RWPE2 (cell line): ENCODE data around the gene BHLHE23.

Source experiments
- ATAC-seq: fragments of 200-7000 bp; cut with Tn5 transposase; 3 replicates; pipeline ENCODE4 v1.9.1; 2021; ENCODE audit warnings: low read depth
- DNase-seq: peaks from one replicate; pipeline ENCODE4 v3.0.0-alpha.2; 2020; ENCODE audit warnings: low spot score
- H3K27ac ChIP-seq: fragments of 450-650 bp; 2 replicates; pipeline ENCODE4 v1.5.1; 2017; ENCODE audit warnings: mild to moderate bottlenecking; ENCODE audit not compliant: poor library complexity, severe bottlenecking
- H3K27me3 ChIP-seq: fragments of 250-450 bp; sonication (Bioruptor Pico); 2 replicates; pipeline ENCODE4 v1.5.1; 2021; ENCODE audit warnings: mild to moderate bottlenecking, moderate library complexity; ENCODE audit not compliant: insufficient read depth, poor library complexity, severe bottlenecking
- H3K36me3 ChIP-seq: fragments of 250-450 bp; sonication (Bioruptor Pico); 2 replicates; pipeline ENCODE4 v1.5.1; 2020; ENCODE audit warnings: low read depth, mild to moderate bottlenecking, moderate library complexity
- H3K4me1 ChIP-seq: fragments of 250-450 bp; sonication (Bioruptor Pico); 2 replicates; pipeline ENCODE4 v1.5.1; 2021; ENCODE audit warnings: mild to moderate bottlenecking, moderate library complexity; ENCODE audit not compliant: insufficient read depth, poor library complexity, severe bottlenecking
- H3K4me3 ChIP-seq: fragments of 250-450 bp; sonication (Bioruptor Pico); 2 replicates; pipeline ENCODE4 v1.5.1; 2021; ENCODE audit warnings: mild to moderate bottlenecking, moderate library complexity; ENCODE audit not compliant: severe bottlenecking
- H3K9me3 ChIP-seq: fragments of 250-450 bp; sonication (Bioruptor Pico); 2 replicates; pipeline ENCODE4 v1.5.1; 2021; ENCODE audit warnings: mild to moderate bottlenecking, moderate library complexity; ENCODE audit not compliant: severe bottlenecking
- TF ChIP-seq, protein P1 (sequence below): fragments of 450-650 bp; IDR thresholded peaks from one replicate; pipeline ENCODE4 v1.5.1; 2017; ENCODE audit warnings: mild to moderate bottlenecking, moderate library complexity; ENCODE audit not compliant: poor library complexity, severe bottlenecking

BHLHE23 gene

DNA sequence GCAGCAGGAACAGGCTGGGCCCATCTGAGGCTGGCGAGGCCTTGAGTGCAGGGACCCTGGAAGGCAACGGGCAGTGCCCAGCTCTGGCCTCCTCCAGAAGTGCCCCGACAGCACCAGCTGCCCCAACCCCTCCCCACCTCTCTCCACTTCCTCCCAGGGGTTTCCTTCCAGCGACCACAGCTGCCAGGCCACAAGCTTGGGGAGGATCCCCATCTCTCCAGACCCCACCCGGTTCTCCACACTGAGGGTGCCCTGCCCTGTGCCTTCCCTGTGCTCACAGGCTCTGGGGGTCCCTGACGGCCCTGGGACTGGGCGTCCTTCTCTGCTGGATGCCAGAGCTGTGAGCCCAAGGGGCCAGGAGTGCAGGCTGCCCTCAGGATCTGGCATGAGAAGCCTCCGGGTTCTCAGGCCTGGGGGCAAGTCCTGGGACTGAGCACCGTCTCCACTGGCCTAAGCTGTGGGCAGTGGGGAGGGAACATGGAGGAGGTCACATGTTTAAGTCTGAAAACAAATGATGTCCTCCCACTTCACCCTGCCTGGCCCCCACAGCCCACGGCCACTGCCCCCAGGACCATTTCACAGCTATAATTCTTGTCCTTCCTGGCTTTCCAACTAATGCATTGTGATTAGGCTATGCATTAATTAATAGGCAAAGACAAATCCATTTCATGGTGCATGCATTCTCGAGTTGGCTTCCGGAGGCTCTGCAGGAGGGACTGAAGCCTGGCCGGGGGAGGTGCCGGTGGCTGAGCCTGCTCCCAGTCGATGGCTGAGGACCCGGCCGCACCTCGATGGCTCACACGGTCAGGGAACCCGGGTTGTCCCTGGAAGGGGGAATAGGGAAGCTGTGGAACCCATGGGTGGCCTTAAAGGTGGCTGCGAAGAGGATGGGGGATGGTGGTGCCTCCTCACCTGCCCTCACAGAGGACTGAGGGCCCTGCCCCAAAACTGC lies 24.4 kb downstream of the BHLHE23 start:
- Histone ChIP-seq H3K27ac (no peak overlapping the region), H3K4me3 (no peak overlapping the region), H3K4me1 (no peaks in the 10 kb centered on the region), H3K9me3 (no peaks in the 10 kb centered on the region), H3K27me3 (peaks cover 79% of the 10 kb centered on the region), H3K36me3 (no peaks in the 10 kb centered on the region)
- DNase-seq (no peak), ATAC-seq (no peak)
- TF ChIP-seq, protein P1, sequence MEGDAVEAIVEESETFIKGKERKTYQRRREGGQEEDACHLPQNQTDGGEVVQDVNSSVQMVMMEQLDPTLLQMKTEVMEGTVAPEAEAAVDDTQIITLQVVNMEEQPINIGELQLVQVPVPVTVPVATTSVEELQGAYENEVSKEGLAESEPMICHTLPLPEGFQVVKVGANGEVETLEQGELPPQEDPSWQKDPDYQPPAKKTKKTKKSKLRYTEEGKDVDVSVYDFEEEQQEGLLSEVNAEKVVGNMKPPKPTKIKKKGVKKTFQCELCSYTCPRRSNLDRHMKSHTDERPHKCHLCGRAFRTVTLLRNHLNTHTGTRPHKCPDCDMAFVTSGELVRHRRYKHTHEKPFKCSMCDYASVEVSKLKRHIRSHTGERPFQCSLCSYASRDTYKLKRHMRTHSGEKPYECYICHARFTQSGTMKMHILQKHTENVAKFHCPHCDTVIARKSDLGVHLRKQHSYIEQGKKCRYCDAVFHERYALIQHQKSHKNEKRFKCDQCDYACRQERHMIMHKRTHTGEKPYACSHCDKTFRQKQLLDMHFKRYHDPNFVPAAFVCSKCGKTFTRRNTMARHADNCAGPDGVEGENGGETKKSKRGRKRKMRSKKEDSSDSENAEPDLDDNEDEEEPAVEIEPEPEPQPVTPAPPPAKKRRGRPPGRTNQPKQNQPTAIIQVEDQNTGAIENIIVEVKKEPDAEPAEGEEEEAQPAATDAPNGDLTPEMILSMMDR = no peak

DNA sequence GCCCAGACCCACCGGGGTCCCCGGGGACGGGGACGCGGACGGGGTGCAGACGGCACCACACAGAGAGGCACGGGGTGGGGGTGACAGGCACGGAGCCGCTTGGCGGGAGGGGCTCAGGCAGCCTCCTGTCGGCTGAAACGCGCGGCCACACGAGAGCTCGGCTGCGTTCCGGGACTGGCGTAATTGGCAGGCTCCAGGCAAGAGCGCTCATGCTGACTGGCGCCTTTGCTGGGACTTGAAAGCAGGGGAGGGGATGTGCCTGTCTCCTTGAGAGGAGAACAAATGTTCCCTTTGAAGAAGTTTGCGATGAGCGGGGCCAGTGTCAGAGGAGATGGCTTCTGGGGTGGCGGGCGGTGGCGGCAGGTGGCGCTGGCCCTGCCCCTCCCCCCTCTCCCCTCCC lies 25.8 kb downstream of the BHLHE23 start:
- DNase-seq (no peak), ATAC-seq (peak; percentile 26; the same call in 1 of the 3 replicates)
- no peak overlapping the region for H3K4me3 ChIP-seq
- peaks cover 86% of the 10 kb centered on the region for H3K27me3 ChIP-seq
- H3K9me3 ChIP-seq = no peaks in the 10 kb centered on the region
- H3K27ac ChIP-seq = no peak overlapping the region
- TF ChIP-seq, protein P1 = no peak
- H3K36me3 ChIP-seq = no peaks in the 10 kb centered on the region
- no peaks in the 10 kb centered on the region for H3K4me1 ChIP-seq

DNA sequence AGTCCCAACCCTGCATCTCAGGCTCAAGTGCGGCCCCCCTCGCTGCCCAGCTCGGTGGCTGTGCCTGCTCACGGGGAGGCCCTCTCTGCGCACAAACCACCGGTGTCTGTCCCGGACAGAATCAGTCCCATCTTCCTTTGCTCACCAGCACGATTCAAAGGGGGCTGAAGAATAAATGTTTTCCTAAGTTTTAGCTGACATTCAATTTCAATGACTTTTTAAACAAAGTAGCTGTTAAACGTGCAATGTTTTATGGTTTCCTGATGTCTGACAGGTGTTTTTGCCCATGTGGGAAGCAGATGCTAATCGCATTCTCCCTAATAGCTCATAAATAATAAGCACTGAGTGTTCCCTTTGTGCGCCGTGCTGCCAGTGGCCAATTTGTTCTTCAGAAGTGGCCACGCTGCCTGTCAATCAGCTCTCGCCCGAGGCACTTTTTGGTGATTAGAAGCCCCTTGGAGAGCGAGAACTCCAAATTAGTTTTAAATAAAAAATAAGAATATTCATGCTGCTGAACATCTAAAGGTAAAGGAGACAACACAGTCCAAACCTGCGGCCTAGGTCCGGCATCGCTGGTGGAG lies 26.3 kb downstream of the BHLHE23 start:
- Histone ChIP-seq H3K27me3 (peaks cover 85% of the 10 kb centered on the region), H3K4me1 (no peaks in the 10 kb centered on the region), H3K36me3 (no peaks in the 10 kb centered on the region), H3K27ac (no peak overlapping the region), H3K4me3 (no peak overlapping the region), H3K9me3 (no peaks in the 10 kb centered on the region)
- no peak for DNase-seq
- ATAC-seq = no peak
- TF ChIP-seq, protein P1 = no peak

DNA sequence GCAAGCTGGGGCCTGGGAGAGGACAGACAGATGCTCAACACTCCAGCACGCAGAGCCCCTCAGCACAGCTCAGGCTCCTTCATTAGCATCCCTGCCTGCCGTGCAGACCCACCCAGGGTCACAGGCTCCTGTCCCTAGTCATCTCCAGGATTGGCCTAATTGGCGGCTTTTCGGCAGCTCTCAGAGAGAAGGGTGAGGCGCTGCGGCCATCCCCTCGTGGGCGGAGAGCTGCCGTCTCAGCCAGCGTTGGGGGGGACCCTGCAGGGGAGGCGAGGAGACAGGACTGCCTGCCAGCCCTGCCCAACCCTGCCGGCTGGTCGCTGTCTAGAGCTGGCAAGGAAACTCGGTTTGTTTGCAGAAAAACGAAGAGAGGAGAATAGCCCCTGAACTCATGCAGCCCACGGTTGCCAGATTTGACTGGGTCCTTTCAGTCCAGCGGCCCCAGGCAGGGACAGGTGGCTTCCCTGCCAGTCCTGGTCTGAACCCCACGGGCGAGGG lies 26.8 kb downstream of the BHLHE23 start:
- ATAC-seq = no peak

More for the DNA sequence above, 26.8 kb downstream of the BHLHE23 start:
- no peaks in the 10 kb centered on the region for H3K4me1 ChIP-seq
- no peaks in the 10 kb centered on the region for H3K36me3 ChIP-seq
- H3K4me3 ChIP-seq = no peak overlapping the region
- no peak for DNase-seq
- H3K9me3 ChIP-seq = no peaks in the 10 kb centered on the region
- TF ChIP-seq, protein P1 = no peak
- peaks cover 85% of the 10 kb centered on the region for H3K27me3 ChIP-seq
- H3K27ac ChIP-seq = no peak overlapping the region
